Superior temporal gyrus (tissue), 1 donor: ENCODE data around the gene HLTF.

Source experiments
- DNase-seq: peaks from one replicate; pipeline ENCODE4 v3.0.0-alpha.2; 2016; ENCODE audit errors: extremely low spot score

Gene HLTF

DNA sequence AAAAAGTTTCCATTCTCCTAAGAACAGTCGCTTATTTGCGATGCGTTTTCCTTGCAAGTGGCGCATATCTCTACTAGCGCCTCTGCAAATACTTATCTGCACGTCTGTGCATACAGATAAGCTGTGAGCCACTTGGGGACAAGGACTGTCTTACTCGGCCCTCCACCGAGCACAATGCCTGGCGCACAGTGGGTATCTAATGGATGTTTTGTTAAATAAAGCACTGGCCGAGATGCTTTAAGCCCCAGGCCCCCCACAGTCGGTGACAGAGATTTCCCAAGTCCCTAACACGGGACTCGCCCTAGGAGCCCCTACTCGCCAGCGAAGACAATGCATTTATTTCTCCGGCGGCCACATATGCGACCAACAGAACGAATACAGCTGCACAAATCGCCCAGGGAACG lies 503 bp downstream of the HLTF start:
- DNase-seq = peak; percentile 71

DNA sequence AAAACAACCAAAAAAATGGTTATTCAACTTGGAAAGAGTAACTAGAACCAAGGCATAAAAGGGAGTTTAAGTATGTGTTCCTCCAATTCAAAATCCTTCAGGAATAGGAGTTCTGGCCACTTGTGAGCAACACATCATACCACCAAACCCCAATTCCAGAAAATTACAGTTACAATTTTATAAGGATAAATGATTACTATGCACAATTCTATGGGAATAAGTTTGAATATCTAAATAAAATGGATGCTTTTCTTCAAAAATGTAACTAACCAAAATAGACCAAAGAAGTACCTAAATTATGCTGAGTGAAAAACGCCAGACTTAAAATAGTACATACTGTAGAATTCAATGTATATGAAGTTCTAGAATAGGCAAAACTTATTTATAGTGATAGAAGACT lies 4.6 kb downstream of the HLTF start:
- DNase-seq = no peak

DNA sequence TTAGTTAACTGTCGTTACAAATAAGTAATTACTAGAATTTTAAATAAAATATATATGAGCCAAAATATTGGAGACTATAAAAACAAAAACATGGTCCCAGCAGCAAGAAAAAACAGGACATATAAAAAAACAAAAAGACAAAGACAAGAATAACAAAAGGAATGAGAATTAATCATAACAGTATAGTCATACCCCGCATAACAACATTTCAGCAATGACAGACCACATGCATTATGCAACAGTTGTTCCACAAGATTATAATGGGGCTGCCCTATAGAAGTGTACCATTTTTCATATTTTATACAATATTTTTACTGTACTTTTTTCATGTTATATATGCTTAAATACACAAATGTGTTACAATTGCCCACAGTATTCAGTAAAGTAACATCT lies 5.6 kb downstream of the HLTF start:
- no peak for DNase-seq

DNA sequence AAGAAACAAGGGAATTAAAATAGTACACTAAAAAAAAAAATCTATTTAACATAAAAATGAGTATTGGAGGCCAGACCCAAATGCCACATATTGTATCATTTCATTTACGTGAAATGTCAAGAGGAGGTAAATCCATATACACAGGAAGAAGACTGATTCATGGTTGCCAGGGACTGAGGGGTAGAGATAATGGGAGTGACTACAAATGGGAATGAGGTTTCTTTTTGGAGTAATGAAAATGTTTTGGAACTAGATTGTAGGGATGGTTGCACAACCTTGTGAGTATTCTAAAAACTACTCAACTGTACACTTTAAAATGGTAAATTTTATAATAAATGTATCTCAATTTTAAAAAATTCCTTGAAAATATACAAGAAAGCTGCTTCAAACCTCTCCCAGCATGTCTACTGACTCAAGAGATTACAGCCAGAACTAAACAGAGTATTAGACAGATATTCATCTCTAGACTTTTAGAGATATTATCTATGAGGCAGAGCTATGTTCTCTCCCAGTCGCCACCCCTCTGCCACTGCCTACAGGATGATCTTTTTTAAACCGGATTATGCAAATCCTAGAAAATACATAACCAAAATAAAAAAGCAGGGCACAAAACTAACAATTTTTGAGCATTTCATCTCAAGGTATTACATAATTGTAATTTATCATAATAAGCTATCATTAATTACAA lies 6.2 kb downstream of the HLTF start:
- no peak for DNase-seq

DNA sequence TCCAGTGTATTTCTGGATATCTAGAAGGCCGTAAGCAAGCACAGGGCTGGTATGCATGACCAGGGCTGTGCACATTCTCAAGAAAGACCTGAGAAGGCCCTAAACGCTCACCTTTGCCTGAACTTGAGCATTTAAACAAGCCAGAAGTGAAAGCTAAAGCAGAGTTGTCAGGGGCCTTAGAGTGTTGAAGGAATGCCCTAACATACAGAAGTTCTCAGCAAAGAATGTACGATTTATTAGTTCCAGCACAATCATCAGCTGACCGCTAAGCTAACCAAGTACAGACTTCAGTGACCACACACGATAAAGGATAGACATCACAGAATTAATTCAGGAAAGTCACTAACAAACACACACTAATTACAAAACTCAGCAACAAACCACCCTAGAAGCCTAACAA lies 8.7 kb downstream of the HLTF start:
- DNase-seq = no peak

DNA sequence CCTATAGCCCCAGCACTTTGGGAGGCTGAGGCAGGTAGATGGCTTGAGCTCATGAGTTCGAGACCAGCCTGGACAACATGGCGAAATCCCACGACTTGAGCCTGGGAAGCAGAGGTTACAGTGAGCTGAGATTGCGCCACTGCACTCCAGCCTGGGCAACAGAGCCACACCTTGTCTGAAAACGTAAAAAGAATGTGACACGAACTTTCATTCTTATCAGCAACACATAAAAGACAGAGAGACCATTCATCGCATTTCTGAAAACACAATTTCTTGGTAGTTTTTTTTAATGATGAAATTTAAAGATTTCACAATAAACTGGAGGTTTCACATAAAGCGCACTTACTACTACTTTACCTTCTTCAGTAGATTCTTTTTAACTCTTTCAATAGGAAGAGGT lies 18.4 kb downstream of the HLTF start:
- no peak for DNase-seq

DNA sequence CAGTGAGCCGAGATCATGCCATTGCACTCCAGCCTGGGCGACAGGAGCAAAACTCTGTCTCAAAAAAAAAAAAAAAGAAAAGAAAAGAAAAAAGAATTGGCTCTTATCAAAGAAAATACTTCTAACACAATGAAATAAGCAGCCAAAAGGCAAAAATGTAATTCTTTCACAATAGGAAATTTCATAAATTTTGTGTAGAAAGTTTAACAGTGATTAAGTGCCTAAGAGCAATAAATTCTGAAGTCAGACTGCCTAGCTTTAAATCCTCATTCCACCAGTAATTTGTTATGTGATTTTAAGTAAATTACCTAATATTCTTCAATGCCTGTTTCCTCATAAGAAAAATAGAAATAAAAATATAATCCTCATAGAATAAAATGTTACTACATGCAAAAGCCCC lies 24.6 kb downstream of the HLTF start:
- no peak for DNase-seq

DNA sequence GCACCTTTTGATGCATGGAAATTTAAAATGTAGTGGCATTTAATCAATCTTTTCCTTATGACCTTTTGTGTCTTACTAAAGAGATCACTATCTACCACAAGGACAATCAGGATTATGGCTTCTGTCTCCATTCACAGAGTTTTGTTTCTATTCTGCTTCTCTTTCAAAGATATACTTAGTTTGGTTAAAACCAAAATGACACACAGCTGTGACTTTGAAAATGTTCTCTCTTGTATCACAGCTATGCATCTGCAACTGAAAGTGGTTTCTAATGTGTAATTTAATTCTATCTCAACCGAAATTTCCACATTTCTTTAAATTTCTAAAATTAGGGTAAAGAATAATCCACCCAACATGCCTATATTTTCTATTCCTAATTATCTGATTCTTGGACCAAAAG lies 27.7 kb downstream of the HLTF start:
- no peak for DNase-seq

DNA sequence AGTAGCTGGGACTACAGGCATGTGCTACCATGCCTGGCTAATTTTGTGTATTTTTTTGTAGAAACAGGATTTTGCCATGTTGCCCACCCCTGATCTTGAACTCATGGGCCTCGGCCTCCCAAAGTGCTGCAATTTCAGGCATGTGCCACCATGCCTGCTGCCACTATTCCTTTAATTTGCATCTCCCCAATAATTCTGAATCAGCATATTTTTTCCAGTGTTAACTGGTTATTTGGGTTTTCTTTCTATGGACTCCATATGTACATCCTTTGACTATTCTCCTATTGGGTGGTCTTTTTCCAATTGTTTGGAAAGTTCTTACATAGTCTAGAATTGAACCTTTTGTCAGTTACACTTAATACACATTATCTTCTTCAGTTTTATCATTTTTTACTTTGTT lies 28.1 kb downstream of the HLTF start:
- DNase-seq = no peak

DNA sequence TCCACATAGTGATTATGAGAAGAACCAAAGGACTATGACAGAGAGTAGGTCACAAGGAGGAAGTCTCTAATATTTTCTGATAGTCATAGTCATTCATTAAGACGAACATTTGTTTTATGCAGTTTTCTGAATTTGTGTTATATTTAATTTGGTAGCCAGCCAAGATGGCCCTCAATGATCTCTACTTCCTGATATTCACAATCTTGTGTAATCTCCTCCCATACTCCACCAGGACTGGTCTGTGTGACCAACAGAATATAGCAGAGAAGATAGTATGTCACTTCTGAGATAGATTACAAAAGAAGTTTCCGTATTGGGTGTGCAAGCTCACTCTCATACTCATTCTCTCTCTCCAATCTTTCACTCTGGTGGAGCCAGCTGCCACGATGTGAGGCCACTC lies 30.8 kb downstream of the HLTF start:
- no peak for DNase-seq

DNA sequence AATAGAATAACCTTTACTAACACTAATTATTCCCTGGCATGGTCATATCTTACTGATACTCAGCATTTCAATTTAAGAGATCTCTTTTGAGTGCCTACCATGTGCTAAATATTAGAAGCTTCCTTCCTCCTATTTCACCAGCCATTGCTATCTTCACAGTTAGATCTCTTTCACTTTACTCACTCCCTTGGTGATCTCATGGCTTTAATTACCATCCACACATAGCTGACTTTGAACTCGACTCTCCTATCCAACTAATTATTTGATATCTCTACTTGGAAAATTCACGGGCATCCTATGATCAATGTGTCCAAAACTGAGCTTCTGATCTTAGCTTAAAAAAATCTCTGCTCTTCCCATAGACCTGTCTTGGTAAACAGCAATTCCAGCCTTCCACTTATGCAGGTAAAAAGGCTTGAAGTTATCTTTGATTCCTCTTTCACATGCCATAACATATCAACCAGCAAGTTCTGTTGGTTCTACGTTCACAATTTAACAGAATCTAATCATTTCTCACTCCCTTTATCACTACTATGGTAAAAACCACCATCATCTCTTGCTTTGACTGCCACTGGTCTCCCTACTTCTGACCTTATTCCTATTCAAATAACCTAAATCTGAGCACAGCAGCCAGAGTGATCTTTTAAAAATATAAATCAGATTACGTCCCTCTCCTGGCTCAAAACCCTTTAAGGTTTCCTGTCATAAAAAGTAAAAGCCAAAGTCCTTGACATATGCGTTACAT lies 41.8 kb downstream of the HLTF start:
- DNase-seq = no peak

DNA sequence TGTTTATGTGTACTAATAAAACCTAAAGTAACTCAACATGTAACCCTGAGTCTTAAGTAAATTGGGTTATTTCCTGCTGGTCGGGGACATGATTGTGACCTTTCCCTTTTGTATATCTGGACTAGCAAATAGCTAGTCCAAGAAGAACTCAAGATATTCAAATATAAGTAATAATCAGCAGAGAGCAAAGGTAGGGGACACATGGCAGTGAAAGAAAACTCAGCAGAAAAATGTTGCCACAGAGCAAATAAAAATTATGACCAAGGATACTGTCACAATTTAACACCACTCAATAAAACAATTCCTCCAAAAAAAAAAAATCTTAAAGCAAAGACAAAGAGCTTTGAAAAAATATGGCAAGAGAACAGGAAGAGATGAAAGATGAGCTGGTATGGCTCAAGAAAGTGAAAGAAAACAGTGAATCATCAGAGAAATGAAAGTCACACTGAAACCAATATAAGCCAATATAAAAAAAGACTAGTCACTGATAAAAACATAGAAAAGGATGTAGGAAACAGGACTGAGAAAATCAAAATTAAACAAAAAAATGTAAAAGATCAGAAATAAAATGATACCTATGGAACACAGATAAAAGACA lies 43.4 kb downstream of the HLTF start:
- DNase-seq = no peak

DNA sequence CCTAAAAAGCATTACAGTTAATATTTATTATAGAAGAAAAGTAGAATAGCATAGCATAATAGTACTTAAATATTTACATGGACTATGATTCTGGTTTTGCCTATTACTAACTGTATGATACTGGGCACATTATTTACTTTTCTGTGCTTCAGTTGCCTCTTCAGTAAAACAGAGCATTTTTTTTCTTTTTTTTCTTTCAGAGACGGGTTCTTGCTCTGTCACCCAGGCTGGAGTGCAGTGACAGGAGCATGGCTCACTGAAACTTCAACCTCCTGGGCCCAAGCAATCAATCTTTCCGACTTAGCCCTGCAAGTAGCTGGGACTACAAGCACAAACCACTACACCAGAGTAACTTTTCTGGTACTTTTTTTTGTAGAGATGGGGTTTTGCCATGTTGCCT lies 48.0 kb downstream of the HLTF start:
- DNase-seq = no peak

DNA sequence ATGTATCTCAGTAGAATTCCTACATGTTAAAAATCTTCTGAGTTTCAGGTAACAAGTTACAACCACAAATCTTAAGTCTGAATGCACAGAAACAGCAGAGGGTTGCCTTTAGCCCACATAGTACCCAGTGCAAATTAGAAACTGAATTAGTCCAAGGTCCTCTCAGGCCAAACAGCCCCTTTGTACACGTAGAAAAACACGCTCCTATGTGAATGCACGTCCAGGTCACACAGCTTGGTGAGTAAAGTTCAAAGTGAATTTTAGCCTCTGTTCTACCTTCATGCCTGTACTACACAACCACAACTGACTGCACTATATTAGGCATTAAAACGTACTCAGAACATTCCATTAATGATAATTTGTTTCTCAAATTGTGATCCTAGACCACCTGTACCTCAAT lies 48.6 kb downstream of the HLTF start:
- DNase-seq = no peak

DNA sequence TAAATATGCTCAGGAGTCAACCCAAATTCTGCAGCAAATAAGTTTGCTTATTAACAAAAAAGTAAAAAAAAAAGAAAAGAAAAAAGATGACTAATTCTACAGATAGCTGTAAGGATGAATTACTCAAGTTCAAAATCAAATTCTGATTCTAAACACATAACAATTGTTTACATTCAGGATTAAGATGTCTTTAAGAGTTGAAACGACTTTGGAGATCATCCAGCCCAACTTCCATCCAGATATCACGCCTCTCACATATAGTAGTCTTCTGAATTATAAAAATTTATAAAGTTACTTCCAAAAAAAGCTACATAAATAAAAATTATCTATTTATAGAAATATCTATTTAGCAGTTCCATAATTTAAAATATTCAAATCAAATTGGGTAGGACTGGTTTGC lies 55.2 kb downstream of the HLTF start:
- no peak for DNase-seq

DNA sequence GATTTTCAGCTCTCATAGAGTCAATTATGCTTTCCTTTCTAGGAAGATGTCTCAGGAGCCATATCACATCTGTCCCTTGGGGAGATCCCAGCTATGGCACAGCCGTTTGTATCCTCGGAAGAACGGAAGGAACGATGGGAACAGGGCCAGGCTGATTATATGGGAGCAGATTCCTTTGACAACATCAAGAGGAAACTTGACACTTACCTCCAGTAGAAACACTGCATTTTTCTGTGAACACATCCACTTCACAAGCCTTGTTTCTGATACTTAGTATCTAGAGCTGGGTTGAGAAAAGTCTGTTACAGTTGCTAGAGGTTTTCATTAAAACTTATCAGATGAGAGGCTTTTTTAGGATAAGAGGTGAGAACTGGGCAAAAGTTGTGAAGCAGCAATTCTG lies 59.6 kb downstream of the HLTF start:
- no peak for DNase-seq

DNA sequence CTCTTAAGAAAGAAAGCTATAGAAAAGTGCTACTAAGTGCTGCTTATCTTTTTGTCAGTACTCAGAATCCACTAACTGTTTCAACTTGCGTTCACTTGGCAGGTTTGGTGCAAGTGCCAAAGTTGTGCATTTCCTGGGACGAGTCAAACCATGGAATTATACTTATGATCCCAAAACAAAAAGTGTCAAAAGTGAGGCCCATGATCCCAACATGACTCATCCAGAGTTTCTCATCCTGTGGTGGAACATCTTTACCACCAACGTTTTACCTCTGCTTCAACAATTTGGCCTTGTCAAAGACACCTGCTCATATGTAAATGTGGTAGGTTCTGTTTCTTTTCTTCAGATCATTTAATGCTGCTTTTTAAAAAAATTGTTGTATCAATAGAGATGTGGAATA lies 62.4 kb downstream of the HLTF start:
- no peak for DNase-seq

DNA sequence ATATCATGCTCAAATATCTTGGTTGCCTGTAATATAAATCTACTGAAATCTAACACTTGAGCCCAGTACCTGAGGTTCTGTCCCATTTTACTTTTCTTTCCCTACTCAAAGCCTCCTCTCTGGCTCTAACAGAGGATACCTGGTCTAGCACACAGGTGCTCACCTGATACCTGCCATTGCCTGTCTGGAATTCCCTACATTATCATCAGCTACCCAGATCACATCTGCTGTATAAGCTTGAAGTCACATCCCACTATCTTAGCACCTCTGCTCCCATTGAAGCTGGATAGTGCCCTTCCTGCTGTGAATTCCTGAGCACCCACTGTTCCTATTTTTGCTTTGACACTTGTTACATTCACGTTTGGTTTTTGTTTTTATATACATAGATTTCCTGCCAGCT lies 64.5 kb downstream of the HLTF start:
- no peak for DNase-seq

DNA sequence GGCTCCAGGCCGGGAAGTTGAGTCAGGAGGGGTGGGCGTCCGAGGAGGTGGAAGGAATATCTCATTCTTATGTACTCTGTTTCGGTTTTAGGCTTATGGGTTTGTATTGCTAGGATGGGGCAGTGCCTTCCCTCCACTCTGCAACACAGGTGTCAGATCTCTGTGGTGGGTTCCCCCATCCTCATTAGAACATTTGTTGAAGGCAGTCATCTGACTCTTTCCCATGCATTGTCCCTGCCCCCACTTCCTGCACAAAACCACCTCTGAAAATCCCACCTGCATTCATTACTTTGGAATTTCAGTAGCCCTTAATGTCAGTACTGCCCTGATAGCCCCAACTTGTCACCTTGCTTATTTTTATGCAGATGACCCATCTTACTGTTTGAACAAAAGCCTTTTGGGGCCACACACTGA lies 65.5 kb downstream of the HLTF start:
- DNase-seq = no peak

DNA sequence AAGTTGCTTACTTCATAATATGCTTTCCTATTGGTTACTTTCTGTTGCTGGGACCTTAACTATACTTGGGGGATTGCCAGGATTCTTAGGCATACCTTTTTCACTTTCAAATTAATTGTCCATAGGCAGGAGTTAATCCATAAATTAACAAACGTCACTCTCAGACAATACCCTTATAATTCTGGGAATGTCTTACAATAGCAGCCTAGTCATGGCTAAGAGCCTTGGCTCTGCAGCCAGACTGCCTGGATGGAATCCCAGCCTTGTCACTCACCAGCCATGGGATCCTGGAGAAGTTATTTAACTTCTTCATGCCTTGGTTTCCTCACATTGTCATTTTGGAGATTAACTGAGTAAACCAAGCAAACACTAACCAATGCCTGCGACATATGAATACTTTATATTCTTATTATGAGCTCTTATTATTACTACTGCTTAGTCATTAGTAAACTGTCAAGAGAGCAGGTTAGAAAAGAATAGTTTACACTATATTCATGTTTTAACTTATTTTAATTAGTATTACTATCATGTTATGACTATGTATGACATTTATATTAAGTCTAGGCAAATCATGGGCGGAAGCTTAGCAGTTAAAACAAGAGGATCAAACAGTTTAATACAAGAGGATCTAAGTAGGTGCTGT lies 66.0 kb downstream of the HLTF start:
- no peak for DNase-seq

DNA sequence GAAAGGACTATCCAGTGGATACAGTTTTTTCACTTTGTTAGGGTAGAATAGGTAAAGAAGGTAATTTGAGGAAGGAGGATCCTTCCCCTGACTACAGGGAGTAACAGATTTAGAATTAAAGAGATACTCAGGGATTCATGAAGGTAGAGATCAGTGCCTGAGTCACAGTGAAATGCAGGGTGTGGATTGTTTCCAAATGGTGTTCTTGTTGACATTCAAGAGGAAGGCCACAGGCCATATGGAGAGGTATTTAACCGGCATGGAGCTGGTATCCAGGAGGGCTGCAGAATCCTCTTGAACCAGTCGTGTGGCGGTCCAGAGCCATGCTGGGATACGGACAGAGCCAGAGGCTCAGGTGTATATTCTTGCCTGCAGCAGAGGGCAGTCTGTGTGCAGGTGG lies 66.8 kb downstream of the HLTF start:
- DNase-seq = no peak

DNA sequence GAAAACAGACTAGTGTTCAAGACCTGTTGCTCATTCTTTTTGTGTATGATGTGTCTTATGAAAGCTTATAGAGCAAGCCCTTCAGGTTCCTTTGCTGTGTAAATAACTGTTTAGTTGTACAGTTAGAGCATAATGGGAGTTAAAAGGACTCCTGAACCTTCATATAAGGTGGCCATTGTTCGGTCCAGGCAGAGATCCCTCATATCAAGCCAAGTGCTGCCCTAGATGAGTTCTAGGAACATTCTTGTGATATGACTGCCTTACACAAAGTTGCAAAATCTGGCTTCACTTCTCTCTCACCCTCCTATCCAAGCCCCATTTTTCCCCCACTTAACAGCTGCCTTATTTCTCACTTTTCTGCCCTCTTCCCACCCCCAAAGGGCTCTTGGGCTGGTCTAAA lies 68.1 kb downstream of the HLTF start:
- no peak for DNase-seq
